Panc1 (cell line): Measurements from ENCODE around the gene CPB1. TPM values are rescaled to one million over a fixed set of nuclear protein-coding genes. Genes with fewer than 3 reads are reported as not detected.
"Not testable (repeated sequence)": the region's sequence is repeated elsewhere in the genome, so short reads cannot be mapped to it uniquely, and the experiment has no call there.

Experiments
- ATAC-seq: fragments of 200-7000 bp; cut with Tn5 transposase; 2 replicates; pipeline ENCODE4 v1.9.1; 2020; ENCODE audit warnings: mild to moderate bottlenecking, moderate library complexity
- Bru-seq: library from RNA; stranded (reverse); fragments of 400-500 nt; gene quantifications from one replicate; lab custom pipeline; 2021; lab: Mats Ljungman, UMichigan
- BruChase-seq, 2 experiments: library from RNA; stranded (reverse); fragments of 400-500 nt; gene quantifications; one replicate each; lab custom pipeline; 2021; lab: Mats Ljungman, UMichigan
- BruUV-seq: library from RNA; stranded (reverse); fragments of 400-500 nt; replicated peaks from 2 replicates; lab custom pipeline; 2021; lab: Mats Ljungman, UMichigan
- CTCF ChIA-PET: fragments of 300-600 bp; sonication (Branson Sonifier 250); formaldehyde crosslinking; loops from one replicate; lab custom pipeline; 2022; ENCODE audit warnings: antibody characterized with exemption; lab: Charles Lee
- POLR2A ChIA-PET: fragments of 300-600 bp; sonication (Branson Sonifier 250); formaldehyde crosslinking; loops from one replicate; lab custom pipeline; 2022; ENCODE audit warnings: antibody characterized with exemption; lab: Charles Lee
- DNase-seq: peaks from one replicate; pipeline ENCODE4 v3.0.0-alpha.2; 2010; ENCODE audit warnings: low read depth, low spot score
- H3K27ac ChIP-seq: 2 replicates; pipeline ENCODE4 v1.5.1; 2011; ENCODE audit warnings: mild to moderate bottlenecking, low read length, inconsistent platforms
- H3K27me3 ChIP-seq: fragments of 200-500 bp; sonication (Bioruptor generic); 2 replicates; pipeline ENCODE4 v1.6.0; 2014; ENCODE audit warnings: low read length, inconsistent platforms; ENCODE audit not compliant: control insufficient read depth, insufficient read depth
- H3K36me3 ChIP-seq: fragments of 200-500 bp; sonication (Bioruptor generic); 2 replicates; pipeline ENCODE4 v1.5.1; 2014; ENCODE audit warnings: inconsistent platforms, mild to moderate bottlenecking, low read length, moderate library complexity; ENCODE audit not compliant: control insufficient read depth, insufficient read depth
- H3K4me1 ChIP-seq: 2 replicates; pipeline ENCODE4 v1.5.1; 2011; ENCODE audit warnings: inconsistent platforms, mild to moderate bottlenecking, low read length, moderate library complexity; ENCODE audit not compliant: control insufficient read depth, insufficient read depth
- H3K4me3 ChIP-seq, 2 experiments: 2 replicates each; pipeline ENCODE4 v1.5.1; 2011 to 2012; ENCODE audit warnings: low read depth in 2 of 2, low read length in 2 of 2, mild to moderate bottlenecking in 2 of 2, inconsistent platforms in 1 of 2, moderate library complexity in 1 of 2
- H3K9me3 ChIP-seq: fragments of 200-500 bp; sonication (Bioruptor generic); 2 replicates; pipeline ENCODE4 v1.5.1; 2014; ENCODE audit warnings: low read depth, mild to moderate bottlenecking, inconsistent platforms, low read length, moderate library complexity; ENCODE audit not compliant: control insufficient read depth, insufficient read depth
- POLR2AphosphoS5 ChIP-seq: IDR thresholded peaks from 2 replicates; pipeline ENCODE4 v1.6.1; 2012; ENCODE audit warnings: mild to moderate bottlenecking, low read depth, low read length, moderate library complexity
- REST ChIP-seq, 2 experiments: IDR thresholded peaks; 2 replicates each; pipeline ENCODE4 v1.6.1; 2011 to 2012; ENCODE audit warnings: low read depth in 2 of 2, control low read depth in 1 of 2, low read length in 1 of 2, mild to moderate bottlenecking in 1 of 2, moderate library complexity in 1 of 2; ENCODE audit not compliant: insufficient read depth in 1 of 2
- SIN3A ChIP-seq: IDR thresholded peaks from 2 replicates; pipeline ENCODE4 v1.6.1; 2012; ENCODE audit warnings: low read depth, mild to moderate bottlenecking, low read length, moderate library complexity, borderline replicate concordance; ENCODE audit not compliant: insufficient read depth
- TCF7L2 ChIP-seq: IDR thresholded peaks from 2 replicates; pipeline ENCODE4 v1.6.1; 2011; ENCODE audit warnings: mild to moderate bottlenecking, low read depth, low read length, inconsistent platforms
- in situ Hi-C: cut with HindIII; loops from 2 replicates; pipeline ENCODE4 v1.10.0; 2016; ENCODE audit warnings: low sequenced_read_pairs, low pct_unique_long_range_greater_than_20kb
- intact Hi-C: fragments of 100-400 bp; cut with micrococcal nuclease; formaldehyde crosslinking; loops from one replicate; pipeline ENCODE4 v1.10.0; 2022; ENCODE audit not compliant: unreplicated experiment
- long read RNA-seq: library from polyadenylated mRNA; unstranded; transcript quantifications from one replicate; pipeline ENCODE4 v2.0.0, GENCODE V29; 2021; ENCODE audit not compliant: unreplicated experiment
- polyA plus RNA-seq: library from polyadenylated mRNA; unstranded; fragments of >200 nt; gene quantifications from one replicate; pipeline ENCODE4 v1.2.1, GENCODE V29; 2012; ENCODE audit warnings: missing spikeins; ENCODE audit not compliant: insufficient read length
- total RNA-seq: library from RNA; stranded (reverse); gene quantifications from one replicate; pipeline ENCODE4 v1.2.1, GENCODE V29; 2021; ENCODE audit not compliant: unreplicated experiment
- TF ChIP-seq, protein P1 (sequence below): fragments of 450-650 bp; IDR thresholded peaks from 2 replicates; pipeline ENCODE4 v1.5.1; 2017; ENCODE audit warnings: mild to moderate bottlenecking

CPB1 gene
- 4.4 TPM for total RNA-seq
- polyA plus RNA-seq = not detected
- Bru-seq, nascent RNA = not detected
- BruChase-seq, experiment 1, labeled RNA remaining after a 2-hour chase = percentile 1 among the genes with signal in this experiment
- BruChase-seq, experiment 2, labeled RNA remaining after a 6-hour chase = not detected
- long read RNA-seq = 0 reads

GRCh38 chr3:148827585-148827984 is at the start of gene CPB1:
TSS of gene CPB1 (plus strand) at chr3:148827811. CDS start at chr3:148827824, 13 bp downstream.
- H3K4me1 ChIP-seq = no peaks in the 10 kb centered on the region
- CTCF ChIA-PET = no interaction called here
- no peak within 1 kb of the TSS for H3K27ac ChIP-seq
- DNase-seq (no peak), ATAC-seq (no peak)
- in situ Hi-C loops (no loop called here), intact Hi-C loops (no loop called here)
- no peaks in the 10 kb centered on the region for H3K9me3 ChIP-seq
- POLR2A ChIA-PET = no interaction called here
- no TSS peak for BruUV-seq
- H3K27me3 ChIP-seq = peaks cover 2% of the 10 kb centered on the region; the same call in 1 of the 2 replicates
- TF ChIP-seq, protein P1, sequence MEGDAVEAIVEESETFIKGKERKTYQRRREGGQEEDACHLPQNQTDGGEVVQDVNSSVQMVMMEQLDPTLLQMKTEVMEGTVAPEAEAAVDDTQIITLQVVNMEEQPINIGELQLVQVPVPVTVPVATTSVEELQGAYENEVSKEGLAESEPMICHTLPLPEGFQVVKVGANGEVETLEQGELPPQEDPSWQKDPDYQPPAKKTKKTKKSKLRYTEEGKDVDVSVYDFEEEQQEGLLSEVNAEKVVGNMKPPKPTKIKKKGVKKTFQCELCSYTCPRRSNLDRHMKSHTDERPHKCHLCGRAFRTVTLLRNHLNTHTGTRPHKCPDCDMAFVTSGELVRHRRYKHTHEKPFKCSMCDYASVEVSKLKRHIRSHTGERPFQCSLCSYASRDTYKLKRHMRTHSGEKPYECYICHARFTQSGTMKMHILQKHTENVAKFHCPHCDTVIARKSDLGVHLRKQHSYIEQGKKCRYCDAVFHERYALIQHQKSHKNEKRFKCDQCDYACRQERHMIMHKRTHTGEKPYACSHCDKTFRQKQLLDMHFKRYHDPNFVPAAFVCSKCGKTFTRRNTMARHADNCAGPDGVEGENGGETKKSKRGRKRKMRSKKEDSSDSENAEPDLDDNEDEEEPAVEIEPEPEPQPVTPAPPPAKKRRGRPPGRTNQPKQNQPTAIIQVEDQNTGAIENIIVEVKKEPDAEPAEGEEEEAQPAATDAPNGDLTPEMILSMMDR = no peak
- TF ChIP-seq SIN3A (no peak), REST (IDR thresholded peaks at IDR 0.05; ENCODE audit: insufficient read depth in 1 of 2, low read depth in 2 of 2, low read length in 1 of 2) (no peak), POLR2AphosphoS5 (no peak), TCF7L2 (no peak)
- H3K36me3 ChIP-seq = no peaks in the 10 kb centered on the region
- no peak within 1 kb of the TSS for H3K4me3 ChIP-seq

GRCh38 chr3:148778926-148779325 is 48.7 kb upstream of the CPB1 start:
- Histone ChIP-seq H3K27me3 (no peaks in the 10 kb centered on the region), H3K9me3 (no peaks in the 10 kb centered on the region), H3K4me3 (no peak overlapping the region), H3K36me3 (no peaks in the 10 kb centered on the region), H3K27ac (no peak overlapping the region), H3K4me1 (no peaks in the 10 kb centered on the region)
- CTCF ChIA-PET = no interaction called here
- DNase-seq = no peak
- TF ChIP-seq, protein P1 = no peak
- no peak for TF ChIP-seq REST (IDR thresholded peaks at IDR 0.05; ENCODE audit: insufficient read depth in 1 of 2, low read depth in 2 of 2, low read length in 1 of 2)
- TF ChIP-seq POLR2AphosphoS5 = no peak
- TF ChIP-seq TCF7L2 = no peak
- TF ChIP-seq SIN3A = no peak
- POLR2A ChIA-PET = no interaction called here
- in situ Hi-C loops = no loop called here
- intact Hi-C loops = no loop called here
- BruUV-seq = no TSS peak
- ATAC-seq = no peak

GRCh38 chr3:148785026-148785425 is 42.6 kb upstream of the CPB1 start:
- CTCF ChIA-PET, POLR2A ChIA-PET, intact Hi-C loops, ATAC-seq, DNase-seq, H3K9me3 ChIP-seq, in situ Hi-C loops, BruUV-seq, H3K27ac ChIP-seq, H3K36me3 ChIP-seq, H3K4me1 ChIP-seq, H3K4me3 ChIP-seq, H3K27me3 ChIP-seq: not testable (repeated sequence)
